ENCODE data around the gene INKA2.

INKA2 gene

GRCh38 chr1:111755331-111756123 is 16.3 kb upstream of the INKA2 start, which contains the start of gene DDX20:
TSS of gene DDX20 (plus strand) at chr1:111755901. CDS start at chr1:111755925, 24 bp downstream.
- TF ChIP-seq CTCF (IDR thresholded peaks at IDR 0.05; ENCODE audit: low read depth, low read length, missing control alignments) = peak; percentile 84

GRCh38 chr1:111754984-111755330 is 15.8 kb upstream of the INKA2 start:
- no peak for DNase-seq (ENCODE audit: extremely low read depth, low read depth)
- TF ChIP-seq CTCF (IDR thresholded peaks at IDR 0.05; ENCODE audit: low read depth, low read length, missing control alignments) = no peak
- peak overlapping the region; percentile 81 for H3K4me3 ChIP-seq (replicated peaks; ENCODE audit: low read depth, low read length)

More at GRCh38 chr1:111755331-111756123, 16.3 kb upstream of the INKA2 start, which contains the start of gene DDX20:
- peak; percentile 89 for DNase-seq (ENCODE audit: extremely low read depth, low read depth)
- H3K4me3 ChIP-seq (replicated peaks; ENCODE audit: low read depth, low read length) = peak within 1 kb of the TSS; percentile 81

GRCh38 chr1:111751906-111752575 is 12.8 kb upstream of the INKA2 start:
- no peak for TF ChIP-seq CTCF (IDR thresholded peaks at IDR 0.05; ENCODE audit: low read depth, low read length, missing control alignments)
- no peak overlapping the region for H3K4me3 ChIP-seq (replicated peaks; ENCODE audit: low read depth, low read length)
- DNase-seq (ENCODE audit: extremely low read depth, low read depth) = no peak

GRCh38 chr1:111750856-111751255 is 11.7 kb upstream of the INKA2 start:
- H3K4me3 ChIP-seq (replicated peaks; ENCODE audit: low read depth, low read length) = no peak overlapping the region
- no peak for DNase-seq (ENCODE audit: extremely low read depth, low read depth)
- TF ChIP-seq CTCF (IDR thresholded peaks at IDR 0.05; ENCODE audit: low read depth, low read length, missing control alignments) = no peak

- TF ChIP-seq CTCF (IDR thresholded peaks at IDR 0.05; ENCODE audit: low read depth, low read length, missing control alignments) = no peak
- no peak for DNase-seq (ENCODE audit: extremely low read depth, low read depth)
- H3K4me3 ChIP-seq (replicated peaks; ENCODE audit: low read depth, low read length) = no peak overlapping the region
These were observed 10.4 kb upstream of the INKA2 start for GRCh38 chr1:111749628-111750027.

- H3K4me3 ChIP-seq (replicated peaks; ENCODE audit: low read depth, low read length) = no peak overlapping the region
- DNase-seq (ENCODE audit: extremely low read depth, low read depth) = no peak
- TF ChIP-seq CTCF (IDR thresholded peaks at IDR 0.05; ENCODE audit: low read depth, low read length, missing control alignments) = no peak
These were observed 8.8 kb upstream of the INKA2 start for GRCh38 chr1:111747947-111748346.
